ENCODE results near the gene ARPC5. TPM values are rescaled to one million over a fixed set of nuclear protein-coding genes. Genes with fewer than 3 reads are reported as not detected.
"Not testable (repeated sequence)": the region's sequence is repeated elsewhere in the genome, so short reads cannot be mapped to it uniquely, and the experiment has no call there.

Gene ARPC5
- total RNA-seq, 3 donors from 2014 or later (not counting 1 experiment from before 2014, with no cell fraction given): 103 to 120 (median 113) TPM

- Mint-ChIP-seq H3K4me3 (peak overlapping the region; percentile 99), H3K27me3 (ENCODE audit: low read depth in 2 of 2) (no peaks in the 10 kb centered on the region), H3K4me1 (peaks cover 55 to 75% of the 10 kb centered on the region in 2 donors), H3K36me3 (peaks cover 11% of the 10 kb centered on the region), H3K27ac (peak overlapping the region in 1 of 2 donors; percentile 92), H3K9me3 (no peaks in the 10 kb centered on the region)
- H3K36me3 ChIP-seq (ENCODE audit: control insufficient read depth, insufficient read depth, low read length): peaks cover 45% of the 10 kb centered on the region
- 89% methylated on average over 2 of the region's 2 CpGs for WGBS (ENCODE audit: insufficient coverage)
- H3K27me3 ChIP-seq (ENCODE audit: control insufficient read depth, insufficient read depth, low read length): no peaks in the 10 kb centered on the region
- no peak overlapping the region for H3K27ac ChIP-seq (ENCODE audit: low read length)
- H3K4me1 ChIP-seq (ENCODE audit: control insufficient read depth, insufficient read depth, low read length): peaks cover 16% of the 10 kb centered on the region
- intact Hi-C loops (cut with micrococcal nuclease): no loop called here
- ATAC-seq (no peak), DNase-seq (no peak)
- no peak for TF ChIP-seq CTCF (IDR thresholded peaks at IDR 0.05)
- H3K4me3 ChIP-seq (ENCODE audit: low read length): no peak overlapping the region
- no peaks in the 10 kb centered on the region for H3K9me3 ChIP-seq (ENCODE audit: control insufficient read depth, insufficient read depth, low read length)
These were observed 3.5 kb downstream of the ARPC5 start for GRCh38 chr1:183632114-183632513.

GRCh38 chr1:183630748-183631147, 4.8 kb downstream of the ARPC5 start:
- Mint-ChIP-seq H3K9me3 (no peaks in the 10 kb centered on the region), H3K27me3 (ENCODE audit: low read depth in 2 of 2) (no peaks in the 10 kb centered on the region), H3K4me3 (peak overlapping the region; percentile 49), H3K27ac (peak overlapping the region; percentile 25 to 27), H3K4me1 (peaks cover 47 to 73% of the 10 kb centered on the region in 2 donors), H3K36me3 (peaks cover 11% of the 10 kb centered on the region)
- H3K4me1 ChIP-seq (ENCODE audit: control insufficient read depth, insufficient read depth, low read length): peaks cover 9% of the 10 kb centered on the region
- H3K27me3 ChIP-seq (ENCODE audit: control insufficient read depth, insufficient read depth, low read length): no peaks in the 10 kb centered on the region
- no peak for TF ChIP-seq CTCF (IDR thresholded peaks at IDR 0.05)
- WGBS (ENCODE audit: insufficient coverage): 71% methylated on average over 2 of the region's 2 CpGs
- H3K4me3 ChIP-seq (ENCODE audit: low read length): no peak overlapping the region
- peaks cover 56% of the 10 kb centered on the region for H3K36me3 ChIP-seq (ENCODE audit: control insufficient read depth, insufficient read depth, low read length)
- no peak for ATAC-seq
- no peak overlapping the region for H3K27ac ChIP-seq (ENCODE audit: low read length)
- intact Hi-C loops (cut with micrococcal nuclease): no loop called here
- H3K9me3 ChIP-seq (ENCODE audit: control insufficient read depth, insufficient read depth, low read length): no peaks in the 10 kb centered on the region
- DNase-seq: no peak

- Mint-ChIP-seq H3K4me1 (peaks cover 41 to 65% of the 10 kb centered on the region in 2 donors), H3K9me3 (no peaks in the 10 kb centered on the region), H3K27ac (peak overlapping the region; percentile 47 to 65), H3K36me3 (peaks cover 17% of the 10 kb centered on the region), H3K4me3 (peak overlapping the region; percentile 43), H3K27me3 (ENCODE audit: low read depth in 2 of 2) (no peaks in the 10 kb centered on the region)
- Histone ChIP-seq H3K9me3 (ENCODE audit: control insufficient read depth, insufficient read depth, low read length) (no peaks in the 10 kb centered on the region), H3K4me3 (ENCODE audit: low read length) (no peak overlapping the region), H3K27ac (ENCODE audit: low read length) (no peak overlapping the region), H3K4me1 (ENCODE audit: control insufficient read depth, insufficient read depth, low read length) (peaks cover 7% of the 10 kb centered on the region), H3K27me3 (ENCODE audit: control insufficient read depth, insufficient read depth, low read length) (no peaks in the 10 kb centered on the region), H3K36me3 (ENCODE audit: control insufficient read depth, insufficient read depth, low read length) (peaks cover 68% of the 10 kb centered on the region)
- intact Hi-C loops (cut with micrococcal nuclease): no loop called here
- no peak for TF ChIP-seq CTCF (IDR thresholded peaks at IDR 0.05)
- ATAC-seq (peak in 1 of 3 donors; percentile 30), DNase-seq (no peak)
These were observed 7.0 kb downstream of the ARPC5 start for GRCh38 chr1:183628537-183628936.

- H3K27ac ChIP-seq (ENCODE audit: low read length); H3K4me1 ChIP-seq (ENCODE audit: control insufficient read depth, insufficient read depth, low read length); intact Hi-C loops (cut with micrococcal nuclease); H3K27me3 Mint-ChIP-seq (ENCODE audit: low read depth in 2 of 2); H3K4me3 Mint-ChIP-seq; H3K9me3 Mint-ChIP-seq; ATAC-seq; H3K4me3 ChIP-seq (ENCODE audit: low read length); DNase-seq; H3K9me3 ChIP-seq (ENCODE audit: control insufficient read depth, insufficient read depth, low read length); H3K27me3 ChIP-seq (ENCODE audit: control insufficient read depth, insufficient read depth, low read length): not testable (repeated sequence)
- peaks cover 41 to 54% of the 10 kb centered on the region in 2 donors for H3K4me1 Mint-ChIP-seq
- H3K36me3 Mint-ChIP-seq: peaks cover 17% of the 10 kb centered on the region
- 60% methylated on average over 1 of the region's 3 CpGs for WGBS (ENCODE audit: insufficient coverage)
- peaks cover 65% of the 10 kb centered on the region for H3K36me3 ChIP-seq (ENCODE audit: control insufficient read depth, insufficient read depth, low read length)
- peak overlapping the region in 1 of 2 donors; percentile 71 for H3K27ac Mint-ChIP-seq
These were observed 9.3 kb downstream of the ARPC5 start for GRCh38 chr1:183626236-183626635.

Data from natural killer cell (primary cell).